Measurements from ENCODE around the gene ARF5.

The ARF5 gene

DNA sequence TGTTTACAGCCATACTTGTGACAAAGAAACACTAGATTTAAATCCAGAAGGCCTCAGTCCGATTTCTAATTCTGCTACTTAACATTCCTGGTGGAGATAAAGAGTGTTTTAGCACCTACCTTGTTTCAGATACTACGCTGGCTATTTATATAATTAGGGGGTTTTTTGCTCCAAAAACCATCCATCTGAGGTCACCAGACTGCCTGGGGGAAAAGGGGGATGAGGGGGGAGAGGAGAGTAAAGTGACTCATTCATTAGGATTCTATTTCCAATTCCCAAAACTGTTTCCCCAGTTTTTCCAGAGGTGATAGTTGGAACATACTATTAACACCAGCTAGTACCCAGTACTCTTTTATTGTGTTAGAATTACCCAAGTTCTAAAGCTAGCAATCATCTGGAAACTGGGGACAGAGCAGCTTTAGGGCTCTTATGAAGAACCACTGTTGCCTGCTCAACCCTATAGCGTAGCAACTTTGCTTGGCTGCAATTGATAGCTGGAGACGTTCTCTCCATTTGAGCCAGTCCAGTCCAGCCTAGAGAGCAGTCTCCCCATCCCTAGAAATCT is 9.4 kb upstream of the ARF5 start:
- TF ChIP-seq JUND (IDR thresholded peaks at IDR 0.05; ENCODE audit: low read depth) = no peak
- DNase-seq (ENCODE audit: low read depth in 1 of 2, low spot score in 1 of 2) = no peak
- in situ Hi-C loops (cut with HindIII; ENCODE audit: low pct_unique_long_range_greater_than_20kb, low sequenced_read_pairs) = no loop called here

- no peak for TF ChIP-seq JUND (IDR thresholded peaks at IDR 0.05; ENCODE audit: low read depth)
- in situ Hi-C loops (cut with HindIII; ENCODE audit: low pct_unique_long_range_greater_than_20kb, low sequenced_read_pairs) = no loop called here
- no peak for DNase-seq (ENCODE audit: low read depth in 1 of 2, low spot score in 1 of 2)
These were observed 7.6 kb upstream of the ARF5 start for GRCh38 chr7:127580612-127581011.

DNA sequence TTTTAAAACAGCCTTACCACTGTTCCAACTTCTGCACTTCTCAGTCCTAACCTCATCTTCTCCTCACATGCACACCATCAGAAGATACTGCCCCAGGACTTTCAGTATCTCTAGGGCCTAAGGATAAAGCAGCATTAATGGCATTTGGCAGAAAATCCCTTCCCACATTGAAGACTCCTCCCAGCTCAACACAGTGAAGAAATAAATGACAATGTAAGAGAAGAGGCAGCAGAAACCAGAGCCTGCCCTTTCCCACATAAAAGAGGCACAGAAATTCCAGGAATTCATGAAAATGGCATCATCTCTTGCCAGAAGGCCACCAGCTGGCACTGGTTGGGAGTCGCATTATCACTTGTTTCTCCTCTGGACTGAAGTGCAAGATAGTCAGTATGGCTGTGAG is 6.5 kb upstream of the ARF5 start:
- no peak for TF ChIP-seq JUND (IDR thresholded peaks at IDR 0.05; ENCODE audit: low read depth)
- no peak for DNase-seq (ENCODE audit: low read depth in 1 of 2, low spot score in 1 of 2)
- in situ Hi-C loops (cut with HindIII; ENCODE audit: low pct_unique_long_range_greater_than_20kb, low sequenced_read_pairs) = no loop called here

- no peak for DNase-seq (ENCODE audit: low read depth in 1 of 2, low spot score in 1 of 2)
- no peak for TF ChIP-seq JUND (IDR thresholded peaks at IDR 0.05; ENCODE audit: low read depth)
- in situ Hi-C loops (cut with HindIII; ENCODE audit: low pct_unique_long_range_greater_than_20kb, low sequenced_read_pairs) = no loop called here
These were observed 5.8 kb upstream of the ARF5 start for GRCh38 chr7:127582361-127582760.

DNA sequence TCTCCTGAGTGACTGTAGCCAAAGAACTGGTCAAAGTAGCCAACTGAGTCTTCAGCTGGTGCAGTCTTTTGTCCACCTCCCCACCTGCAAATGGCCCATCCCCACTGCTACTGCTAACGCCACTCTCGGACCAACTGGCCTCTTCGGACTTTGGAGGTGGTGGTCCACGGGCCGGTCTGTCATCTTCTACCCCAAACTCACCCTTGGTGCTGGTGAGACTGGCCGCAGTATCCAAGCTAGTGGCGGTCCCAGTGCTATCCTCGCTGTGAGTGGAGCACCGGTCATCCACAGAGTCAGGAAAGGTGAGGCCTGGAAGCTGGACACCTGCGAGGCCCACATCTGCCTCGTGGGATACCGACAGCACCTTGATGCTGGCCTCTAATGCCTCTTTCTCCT is 3.6 kb upstream of the ARF5 start:
- no peak for TF ChIP-seq JUND (IDR thresholded peaks at IDR 0.05; ENCODE audit: low read depth)
- no peak for DNase-seq (ENCODE audit: low read depth in 1 of 2, low spot score in 1 of 2)
- in situ Hi-C loops (cut with HindIII; ENCODE audit: low pct_unique_long_range_greater_than_20kb, low sequenced_read_pairs) = no loop called here

- no peak for TF ChIP-seq JUND (IDR thresholded peaks at IDR 0.05; ENCODE audit: low read depth)
- peak; percentile 80 to 89 for DNase-seq (ENCODE audit: low read depth in 1 of 2, low spot score in 1 of 2)
- in situ Hi-C loops (cut with HindIII; ENCODE audit: low pct_unique_long_range_greater_than_20kb, low sequenced_read_pairs) = no loop called here
These were observed 2.9 kb upstream of the ARF5 start, which contains the start of gene GCC1 for GRCh38 chr7:127585044-127585953. Gene GCC1 (minus strand): TSS chr7:127585596. CDS start chr7:127585182, 414 bp downstream.

DNA sequence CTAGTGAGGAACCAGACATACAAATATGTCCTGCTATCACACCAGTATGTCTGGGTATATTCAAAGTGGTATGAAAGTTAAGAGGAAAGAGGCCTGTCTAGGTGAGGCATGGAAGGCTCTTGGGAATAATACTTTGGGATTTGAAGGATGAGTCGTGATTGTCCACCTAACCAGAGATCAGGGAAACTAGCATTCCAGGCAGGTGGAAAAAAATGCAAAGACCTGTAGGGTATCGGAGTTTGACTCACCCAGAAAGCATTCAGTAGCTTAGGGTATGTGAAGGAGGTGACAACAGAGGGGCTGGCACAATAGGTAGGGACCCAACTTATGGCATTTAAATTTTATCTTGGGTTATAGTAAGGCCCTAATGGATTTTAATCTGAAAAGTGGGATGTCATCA is 1.9 kb upstream of the ARF5 start:
- no peak for DNase-seq (ENCODE audit: low read depth in 1 of 2, low spot score in 1 of 2)
- in situ Hi-C loops (cut with HindIII; ENCODE audit: low pct_unique_long_range_greater_than_20kb, low sequenced_read_pairs) = no loop called here
- no peak for TF ChIP-seq JUND (IDR thresholded peaks at IDR 0.05; ENCODE audit: low read depth)

- in situ Hi-C loops (cut with HindIII; ENCODE audit: low pct_unique_long_range_greater_than_20kb, low sequenced_read_pairs) = no loop called here
- no peak for TF ChIP-seq JUND (IDR thresholded peaks at IDR 0.05; ENCODE audit: low read depth)
- no peak for DNase-seq (ENCODE audit: low read depth in 1 of 2, low spot score in 1 of 2)
These were observed 570 bp upstream of the ARF5 start for GRCh38 chr7:127587663-127588018.

- TF ChIP-seq JUND (IDR thresholded peaks at IDR 0.05; ENCODE audit: low read depth) = no peak
- in situ Hi-C loops (cut with HindIII; ENCODE audit: low pct_unique_long_range_greater_than_20kb, low sequenced_read_pairs) = no loop called here
- peak; percentile 43 to 46 for DNase-seq (ENCODE audit: low read depth in 1 of 2, low spot score in 1 of 2)
These were observed 679 bp downstream of the ARF5 start for GRCh38 chr7:127588697-127589482.

DNA sequence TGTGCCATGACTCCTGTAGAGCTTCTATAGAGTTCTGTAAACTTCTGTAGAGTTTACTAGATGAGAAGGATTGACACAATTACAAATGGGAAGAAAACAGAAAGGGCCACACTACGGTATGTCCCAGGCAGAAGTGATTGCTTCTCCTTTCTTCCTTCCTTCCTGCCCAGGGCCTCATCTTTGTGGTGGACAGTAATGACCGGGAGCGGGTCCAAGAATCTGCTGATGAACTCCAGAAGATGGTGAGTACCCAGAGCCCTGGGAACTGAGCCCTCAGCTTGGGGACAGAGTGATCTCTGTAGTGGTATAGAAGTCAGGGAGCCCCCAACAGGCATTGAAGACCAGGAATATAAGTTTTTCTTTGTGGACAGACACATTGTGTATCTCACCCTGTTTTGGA is 1.7 kb downstream of the ARF5 start:
- in situ Hi-C loops (cut with HindIII; ENCODE audit: low pct_unique_long_range_greater_than_20kb, low sequenced_read_pairs) = no loop called here
- TF ChIP-seq JUND (IDR thresholded peaks at IDR 0.05; ENCODE audit: low read depth) = no peak
- DNase-seq (ENCODE audit: low read depth in 1 of 2, low spot score in 1 of 2) = no peak

DNA sequence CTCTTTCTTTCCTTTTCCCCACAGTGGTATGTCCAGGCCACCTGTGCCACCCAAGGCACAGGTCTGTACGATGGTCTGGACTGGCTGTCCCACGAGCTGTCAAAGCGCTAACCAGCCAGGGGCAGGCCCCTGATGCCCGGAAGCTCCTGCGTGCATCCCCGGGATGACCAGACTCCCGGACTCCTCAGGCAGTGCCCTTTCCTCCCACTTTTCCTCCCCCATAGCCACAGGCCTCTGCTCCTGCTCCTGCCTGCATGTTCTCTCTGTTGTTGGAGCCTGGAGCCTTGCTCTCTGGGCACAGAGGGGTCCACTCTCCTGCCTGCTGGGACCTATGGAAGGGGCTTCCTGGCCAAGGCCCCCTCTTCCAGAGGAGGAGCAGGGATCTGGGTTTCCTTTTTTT is 3.0 kb downstream of the ARF5 start:
- in situ Hi-C loops (cut with HindIII; ENCODE audit: low pct_unique_long_range_greater_than_20kb, low sequenced_read_pairs) = no loop called here

DNA sequence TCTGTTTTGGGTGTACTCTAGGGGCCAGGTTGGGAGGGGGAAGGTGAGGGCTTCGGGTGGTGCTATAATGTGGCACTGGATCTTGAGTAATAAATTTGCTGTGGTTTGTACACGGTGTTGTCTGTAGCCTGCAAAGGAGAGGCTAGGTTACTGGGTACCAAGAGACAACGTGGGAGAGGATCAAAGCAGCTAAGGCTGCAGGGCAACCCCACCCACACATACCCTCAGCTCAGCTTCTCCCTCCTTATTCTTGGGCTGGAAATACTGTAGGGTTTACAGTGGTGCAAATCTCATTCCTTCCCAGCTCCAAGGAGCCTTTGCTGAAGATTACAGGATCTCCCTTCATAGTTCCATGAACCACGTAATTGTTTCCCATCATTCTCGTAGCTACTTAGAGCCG is 3.4 kb downstream of the ARF5 start:
- TF ChIP-seq JUND (IDR thresholded peaks at IDR 0.05; ENCODE audit: low read depth) = no peak
- DNase-seq (ENCODE audit: low read depth in 1 of 2, low spot score in 1 of 2) = no peak
- in situ Hi-C loops (cut with HindIII; ENCODE audit: low pct_unique_long_range_greater_than_20kb, low sequenced_read_pairs) = no loop called here

More for the DNA sequence above, 3.0 kb downstream of the ARF5 start:
- TF ChIP-seq JUND (IDR thresholded peaks at IDR 0.05; ENCODE audit: low read depth) = no peak
- no peak for DNase-seq (ENCODE audit: low read depth in 1 of 2, low spot score in 1 of 2)

GRCh38 chr7:127592550-127592949 is 4.3 kb downstream of the ARF5 start:
- in situ Hi-C loops (cut with HindIII; ENCODE audit: low pct_unique_long_range_greater_than_20kb, low sequenced_read_pairs) = no loop called here
- TF ChIP-seq JUND (IDR thresholded peaks at IDR 0.05; ENCODE audit: low read depth) = no peak
- DNase-seq (ENCODE audit: low read depth in 1 of 2, low spot score in 1 of 2) = no peak
